Measurements from ENCODE around the gene SLC6A9.

Gene SLC6A9

GRCh38 chr1:43952731-43953346, 78.4 kb downstream of the SLC6A9 start:
- no peak for DNase-seq (ENCODE audit: extremely low read depth, low read depth)
- no peak overlapping the region for H3K4me3 ChIP-seq (replicated peaks; ENCODE audit: low read depth, low read length)
- TF ChIP-seq CTCF (IDR thresholded peaks at IDR 0.05; ENCODE audit: low read depth, low read length, missing control alignments) = no peak

GRCh38 chr1:43951021-43951985, 80.0 kb downstream of the SLC6A9 start:
- no peak for TF ChIP-seq CTCF (IDR thresholded peaks at IDR 0.05; ENCODE audit: low read depth, low read length, missing control alignments)
- no peak for DNase-seq (ENCODE audit: extremely low read depth, low read depth)

GRCh38 chr1:43949678-43950077, 81.6 kb downstream of the SLC6A9 start:
- DNase-seq (ENCODE audit: extremely low read depth, low read depth) = no peak
- H3K4me3 ChIP-seq (replicated peaks; ENCODE audit: low read depth, low read length) = no peak overlapping the region
- no peak for TF ChIP-seq CTCF (IDR thresholded peaks at IDR 0.05; ENCODE audit: low read depth, low read length, missing control alignments)

More at GRCh38 chr1:43951021-43951985, 80.0 kb downstream of the SLC6A9 start:
- no peak overlapping the region for H3K4me3 ChIP-seq (replicated peaks; ENCODE audit: low read depth, low read length)

- TF ChIP-seq CTCF (IDR thresholded peaks at IDR 0.05; ENCODE audit: low read depth, low read length, missing control alignments) = no peak
- no peak for DNase-seq (ENCODE audit: extremely low read depth, low read depth)
- H3K4me3 ChIP-seq (replicated peaks; ENCODE audit: low read depth, low read length) = peak overlapping the region; percentile 86
Observed at GRCh38 chr1:43947874-43948437, 83.3 kb downstream of the SLC6A9 start.

- no peak for DNase-seq (ENCODE audit: extremely low read depth, low read depth)
- no peak for TF ChIP-seq CTCF (IDR thresholded peaks at IDR 0.05; ENCODE audit: low read depth, low read length, missing control alignments)
- H3K4me3 ChIP-seq (replicated peaks; ENCODE audit: low read depth, low read length) = peak overlapping the region; percentile 86
Observed at GRCh38 chr1:43947061-43947873, 84.0 kb downstream of the SLC6A9 start.

Measured in HFF-Myc (cell line).